ENCODE measurements around the gene WIPF1. TPM values are rescaled to one million over a fixed set of nuclear protein-coding genes. Genes with fewer than 3 reads are reported as not detected.

WIPF1 gene
- total RNA-seq = 27.4 and 35.4 TPM in 2 replicates

GRCh38 chr2:174597345-174598047, at the start of gene WIPF1:
WIPF1 (minus strand) TSS chr2:174597804; CDS start chr2:174585573, 12,231 bp downstream.

Small RNA genes lying within 50 kb of the gene (small RNA-seq; reads per million reads assigned to genes)
- gene RNU6-5P = not detected

Other genes starting within 250 kb of the WIPF1 start
- 26.0 and 27.1 TPM in 2 replicates for gene SCRN3, start 202.1 kb downstream of the WIPF1 start, total RNA-seq
- 3.6 and 4.9 TPM in 2 replicates for gene GPR155, start 110.8 kb downstream of the WIPF1 start, total RNA-seq
- gene CHRNA1, start 166.7 kb upstream of the WIPF1 start, total RNA-seq = 0.16 TPM in 1 of 2 replicates, not detected in the other

All from hair follicle dermal papilla cell (primary cell).